ENCODE measurements around the gene GPC3. TPM values are rescaled to one million over a fixed set of nuclear protein-coding genes. Genes with fewer than 3 reads are reported as not detected.

The GPC3 gene
- total and polyA plus RNA-seq, 7 donors: 0.43 to 2.3 (median 1.4) TPM

GRCh38 chrX:133933316-133933715 is 52.1 kb downstream of the GPC3 start:
- H3K4me3 ChIP-seq: no peak overlapping the region
- intact Hi-C loops (cut with DNase I): no loop called here
- ATAC-seq (no peak), DNase-seq (no peak)
- H3K27ac ChIP-seq: no peak overlapping the region
- 73 to 100% (median 92%) methylated on average over 2 of the region's 2 CpGs for WGBS, 3 donors
- peaks cover 0 to 4% (median 0%) of the 10 kb centered on the region in 3 donors for H3K27me3 ChIP-seq (ENCODE audit: insufficient read depth in 3 of 3, low read length in 2 of 3)
- TF ChIP-seq CTCF (IDR thresholded peaks at IDR 0.05): no peak
- H3K36me3 ChIP-seq (ENCODE audit: insufficient read depth in 1 of 2, low read depth in 1 of 2): no peaks in the 10 kb centered on the region
- H3K4me1 ChIP-seq: no peaks in the 10 kb centered on the region
- H3K9me3 ChIP-seq: no peaks in the 10 kb centered on the region

GRCh38 chrX:133929836-133930464 is 55.4 kb downstream of the GPC3 start:
- intact Hi-C loops (cut with DNase I): no loop called here
- Histone ChIP-seq H3K27me3 (ENCODE audit: insufficient read depth in 3 of 3, low read length in 2 of 3) (peaks cover 0 to 3% (median 0%) of the 10 kb centered on the region in 3 donors), H3K9me3 (no peaks in the 10 kb centered on the region), H3K27ac (no peak overlapping the region), H3K4me1 (no peaks in the 10 kb centered on the region), H3K36me3 (ENCODE audit: insufficient read depth in 1 of 2, low read depth in 1 of 2) (no peaks in the 10 kb centered on the region), H3K4me3 (no peak overlapping the region)
- TF ChIP-seq CTCF (IDR thresholded peaks at IDR 0.05): no peak
- DNase-seq (no peak), ATAC-seq (no peak)
- 72 to 93% (median 76%) methylated on average over 2 of the region's 2 CpGs for WGBS, 3 donors

- Histone ChIP-seq H3K4me1 (no peaks in the 10 kb centered on the region), H3K27me3 (ENCODE audit: insufficient read depth in 3 of 3, low read length in 2 of 3) (peaks cover 0 to 5% (median 0%) of the 10 kb centered on the region in 3 donors), H3K27ac (no peak overlapping the region), H3K36me3 (ENCODE audit: insufficient read depth in 1 of 2, low read depth in 1 of 2) (no peaks in the 10 kb centered on the region), H3K4me3 (no peak overlapping the region), H3K9me3 (no peaks in the 10 kb centered on the region)
- no peak for DNase-seq
- TF ChIP-seq CTCF (IDR thresholded peaks at IDR 0.05): no peak
- WGBS, 3 donors: 48 to 91% (median 84%) methylated on average over 1 of the region's 1 CpG
- intact Hi-C loops (cut with DNase I): no loop called here
- no peak for ATAC-seq
Observed at GRCh38 chrX:133928365-133928764, 57.0 kb downstream of the GPC3 start.

GRCh38 chrX:133926809-133927208 is 58.6 kb downstream of the GPC3 start:
- Histone ChIP-seq H3K27ac (no peak overlapping the region), H3K9me3 (no peaks in the 10 kb centered on the region), H3K27me3 (ENCODE audit: insufficient read depth in 3 of 3, low read length in 2 of 3) (peaks cover 0 to 5% (median 0%) of the 10 kb centered on the region in 3 donors), H3K4me1 (no peaks in the 10 kb centered on the region), H3K4me3 (no peak overlapping the region), H3K36me3 (ENCODE audit: insufficient read depth in 1 of 2, low read depth in 1 of 2) (no peaks in the 10 kb centered on the region)
- TF ChIP-seq CTCF (IDR thresholded peaks at IDR 0.05): no peak
- DNase-seq (no peak), ATAC-seq (no peak)
- 31 to 35% (median 32%) methylated on average over 4 of the region's 4 CpGs for WGBS, 3 donors
- intact Hi-C loops (cut with DNase I): no loop called here

- 63 to 89% (median 84%) methylated on average over 1 of the region's 1 CpG for WGBS, 3 donors
- no peak overlapping the region for H3K27ac ChIP-seq
- intact Hi-C loops (cut with DNase I): no loop called here
- ATAC-seq (no peak), DNase-seq (no peak)
- no peak for TF ChIP-seq CTCF (IDR thresholded peaks at IDR 0.05)
- H3K9me3 ChIP-seq: no peaks in the 10 kb centered on the region
- H3K4me3 ChIP-seq: no peak overlapping the region
- no peaks in the 10 kb centered on the region for H3K4me1 ChIP-seq
- peaks cover 0 to 5% (median 0%) of the 10 kb centered on the region in 3 donors for H3K27me3 ChIP-seq (ENCODE audit: insufficient read depth in 3 of 3, low read length in 2 of 3)
- no peaks in the 10 kb centered on the region for H3K36me3 ChIP-seq (ENCODE audit: insufficient read depth in 1 of 2, low read depth in 1 of 2)
Observed at GRCh38 chrX:133926099-133926498, 59.3 kb downstream of the GPC3 start.
